HG03469 (cell line): ENCODE results near the gene HCAR3.
"Not testable (repeated sequence)": the region's sequence is repeated elsewhere in the genome, so short reads cannot be mapped to it uniquely, and the experiment has no call there.

Source experiments
- ATAC-seq: cut with Tn5 transposase; IDR thresholded peaks from one replicate; pipeline ENCODE4 v1.9.1; 2021; ENCODE audit warnings: mild to moderate bottlenecking, moderate library complexity, moderate number of reproducible peaks; ENCODE audit not compliant: unreplicated experiment

The HCAR3 gene

GRCh38 chr12:122724641-122725243 lies 8.1 kb upstream of the HCAR3 start:
- ATAC-seq: no peak

GRCh38 chr12:122722387-122722786 lies 5.8 kb upstream of the HCAR3 start:
- ATAC-seq: no peak

GRCh38 chr12:122721057-122721545 lies 4.5 kb upstream of the HCAR3 start:
- no peak for ATAC-seq

- not testable (repeated sequence) for ATAC-seq
Measured at GRCh38 chr12:122715211-122715610, 1.4 kb downstream of the HCAR3 start.

DNA sequence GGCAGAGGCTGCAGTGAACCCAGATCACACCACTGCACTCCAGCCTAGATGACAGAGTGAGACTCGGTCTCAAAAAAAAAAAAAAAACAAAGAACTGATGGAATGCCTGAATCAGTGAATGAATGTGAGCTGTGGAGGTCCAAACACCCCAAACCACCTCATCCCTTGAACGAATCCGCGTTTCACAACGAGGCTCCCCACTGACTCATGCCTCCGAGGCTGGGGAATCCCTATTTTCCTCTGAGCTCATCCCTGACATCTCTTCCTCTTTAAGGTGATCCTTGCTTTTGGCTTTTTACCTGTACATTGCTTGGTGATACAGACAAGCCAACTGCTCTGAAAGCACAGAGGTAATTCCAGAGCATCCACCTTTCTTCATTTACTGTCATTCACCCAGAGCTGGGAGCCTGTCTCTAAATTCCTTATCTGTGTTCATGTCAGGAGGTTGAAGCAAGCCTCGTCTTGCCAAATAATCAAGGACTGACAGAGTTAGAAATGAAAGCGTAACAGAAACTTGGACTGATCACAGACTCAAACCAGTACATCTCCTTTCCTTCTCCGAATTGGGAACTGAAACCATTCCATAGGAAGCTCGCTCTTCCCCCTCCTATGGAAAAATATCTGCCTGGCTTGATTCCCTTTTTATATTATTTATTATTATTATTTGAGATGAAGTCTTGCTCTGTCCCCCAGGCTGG lies 3.0 kb downstream of the HCAR3 start:
- ATAC-seq: not testable (repeated sequence)

DNA sequence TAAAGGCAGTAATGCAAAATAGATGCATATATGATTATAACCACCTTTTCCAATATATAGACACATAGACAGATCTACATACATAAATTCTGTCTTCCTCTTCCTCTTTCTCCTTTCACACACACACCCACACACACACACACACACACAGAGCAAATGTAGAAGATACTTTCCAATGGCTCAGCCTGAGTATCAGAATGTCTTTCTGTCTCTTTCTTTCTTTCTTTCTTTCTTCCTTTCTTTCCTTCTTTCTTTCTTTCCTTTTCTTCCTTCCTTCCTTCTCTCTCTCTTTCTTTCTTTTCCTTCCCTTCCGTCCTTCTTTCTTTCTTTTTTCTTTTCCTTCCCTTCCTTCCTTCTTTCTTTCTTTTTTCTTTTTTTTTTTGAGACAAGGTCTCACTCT lies 5.3 kb downstream of the HCAR3 start:
- ATAC-seq: not testable (repeated sequence)

DNA sequence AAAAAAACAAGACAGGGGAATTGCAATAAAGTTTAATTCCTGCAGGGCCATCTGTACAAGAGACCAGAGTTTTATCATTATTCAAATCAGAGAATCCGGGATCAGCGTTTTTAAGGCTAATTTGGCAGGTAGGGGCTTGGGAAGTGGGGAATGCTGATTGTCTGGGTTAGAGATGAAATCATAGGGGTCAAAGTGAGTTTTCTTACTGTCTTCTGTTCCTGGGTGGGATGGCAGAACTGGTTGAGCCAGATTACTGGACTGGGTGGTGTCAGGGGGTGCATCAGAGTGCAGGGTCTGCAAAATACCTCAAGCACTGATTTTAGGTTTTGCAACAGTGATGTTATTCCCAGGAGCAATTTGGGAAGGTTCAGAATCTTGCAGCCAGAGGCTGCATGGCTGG lies 6.3 kb downstream of the HCAR3 start:
- not testable (repeated sequence) for ATAC-seq

GRCh38 chr12:122709287-122709686 lies 7.3 kb downstream of the HCAR3 start:
- not testable (repeated sequence) for ATAC-seq

GRCh38 chr12:122703841-122704240 lies 12.8 kb downstream of the HCAR3 start:
- not testable (repeated sequence) for ATAC-seq

- not testable (repeated sequence) for ATAC-seq
Measured at GRCh38 chr12:122702890-122703611, 13.6 kb downstream of the HCAR3 start, which contains the start of gene HCAR2. Gene HCAR2 (minus strand): TSS chr12:122703357. CDS start chr12:122703283, 74 bp downstream.

DNA sequence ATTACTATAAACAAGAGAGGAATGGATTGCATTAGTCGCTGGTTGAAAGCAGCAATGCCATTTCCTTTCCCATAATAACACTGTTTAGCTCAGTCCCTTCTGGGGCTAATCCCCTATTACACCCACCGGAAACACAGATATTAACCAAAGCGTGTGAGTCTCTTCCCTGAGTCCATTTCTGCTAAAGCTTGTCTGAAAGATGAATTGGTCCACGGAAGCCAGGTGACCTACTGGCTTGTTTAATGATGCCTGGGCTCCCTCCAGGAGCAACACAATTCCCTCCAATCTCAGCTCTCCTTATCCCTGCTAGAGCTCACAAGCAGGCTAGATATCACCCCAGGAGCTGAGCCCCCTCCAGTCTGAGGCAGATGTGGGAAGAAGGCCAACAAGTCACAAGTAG lies 15.1 kb downstream of the HCAR3 start:
- ATAC-seq: not testable (repeated sequence)

DNA sequence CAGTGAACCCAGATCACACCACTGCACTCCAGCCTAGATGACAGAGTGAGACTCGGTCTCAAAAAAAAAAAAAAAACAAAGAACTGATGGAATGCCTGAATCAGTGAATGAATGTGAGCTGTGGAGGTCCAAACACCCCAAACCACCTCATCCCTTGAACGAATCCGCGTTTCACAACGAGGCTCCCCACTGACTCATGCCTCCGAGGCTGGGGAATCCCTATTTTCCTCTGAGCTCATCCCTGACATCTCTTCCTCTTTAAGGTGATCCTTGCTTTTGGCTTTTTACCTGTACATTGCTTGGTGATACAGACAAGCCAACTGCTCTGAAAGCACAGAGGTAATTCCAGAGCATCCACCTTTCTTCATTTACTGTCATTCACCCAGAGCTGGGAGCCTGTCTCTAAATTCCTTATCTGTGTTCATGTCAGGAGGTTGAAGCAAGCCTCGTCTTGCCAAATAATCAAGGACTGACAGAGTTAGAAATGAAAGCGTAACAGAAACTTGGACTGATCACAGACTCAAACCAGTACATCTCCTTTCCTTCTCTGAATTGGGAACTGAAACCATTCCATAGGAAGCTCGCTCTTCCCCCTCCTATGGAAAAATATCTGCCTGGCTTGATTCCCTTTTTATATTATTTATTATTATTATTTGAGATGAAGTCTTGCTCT lies 16.4 kb downstream of the HCAR3 start:
- ATAC-seq: not testable (repeated sequence)

DNA sequence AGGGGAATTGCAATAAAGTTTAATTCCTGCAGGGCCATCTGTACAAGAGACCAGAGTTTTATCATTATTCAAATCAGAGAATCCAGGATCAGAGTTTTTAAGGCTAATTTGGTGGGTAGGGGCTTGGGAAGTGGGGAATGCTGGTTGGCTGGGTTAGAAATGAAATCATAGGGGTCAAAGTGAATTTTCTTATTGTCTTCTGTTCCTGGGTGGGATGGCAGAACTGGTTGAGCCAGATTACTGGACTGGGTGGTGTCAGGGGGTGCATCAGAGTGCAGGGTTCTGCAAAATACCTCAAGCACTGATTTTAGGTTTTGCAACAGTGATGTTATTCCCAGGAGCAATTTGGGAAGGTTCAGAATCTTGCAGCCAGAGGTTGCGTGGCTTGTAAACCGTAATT lies 19.7 kb downstream of the HCAR3 start:
- ATAC-seq: not testable (repeated sequence)

DNA sequence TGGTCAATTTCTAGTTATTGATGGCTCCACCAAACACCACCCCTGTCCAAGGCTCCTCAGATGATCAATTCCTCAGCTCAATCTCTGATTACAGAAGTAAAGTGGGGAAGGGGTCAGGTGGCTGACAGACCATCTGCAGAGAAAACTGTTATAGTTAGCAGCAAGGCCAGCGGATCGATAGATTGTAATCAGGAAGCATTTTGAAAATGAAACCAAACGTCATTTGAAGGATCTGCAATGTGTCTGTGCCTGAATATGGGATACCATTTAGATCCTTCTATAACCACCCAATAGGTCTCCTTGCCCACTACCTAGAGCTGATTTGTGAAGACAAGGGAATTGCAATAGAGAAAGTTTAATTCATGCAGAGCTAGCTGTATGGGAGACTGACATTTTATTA lies 25.0 kb downstream of the HCAR3 start:
- no peak for ATAC-seq

DNA sequence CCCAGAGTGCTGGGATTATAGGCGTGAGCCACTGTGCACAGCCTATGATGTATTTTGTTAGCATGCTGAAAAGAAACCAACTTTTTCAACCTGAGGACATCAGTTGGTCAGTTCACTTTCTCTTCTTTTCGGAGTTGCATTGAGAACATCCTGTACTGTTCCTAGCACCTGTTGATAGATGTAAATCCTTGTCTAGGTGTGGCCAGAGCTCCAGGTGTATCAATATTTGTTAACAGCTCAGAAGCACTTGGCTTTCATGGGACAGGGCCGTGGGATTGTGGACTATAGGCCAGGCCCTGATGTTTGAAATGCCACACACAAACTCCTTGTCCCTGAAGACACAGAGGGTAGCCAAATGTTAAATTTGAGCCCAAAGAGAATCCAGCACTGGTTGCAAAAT lies 28.3 kb downstream of the HCAR3 start:
- ATAC-seq: no peak

- ATAC-seq: no peak
Measured at GRCh38 chr12:122687086-122687485, 29.5 kb downstream of the HCAR3 start.

DNA sequence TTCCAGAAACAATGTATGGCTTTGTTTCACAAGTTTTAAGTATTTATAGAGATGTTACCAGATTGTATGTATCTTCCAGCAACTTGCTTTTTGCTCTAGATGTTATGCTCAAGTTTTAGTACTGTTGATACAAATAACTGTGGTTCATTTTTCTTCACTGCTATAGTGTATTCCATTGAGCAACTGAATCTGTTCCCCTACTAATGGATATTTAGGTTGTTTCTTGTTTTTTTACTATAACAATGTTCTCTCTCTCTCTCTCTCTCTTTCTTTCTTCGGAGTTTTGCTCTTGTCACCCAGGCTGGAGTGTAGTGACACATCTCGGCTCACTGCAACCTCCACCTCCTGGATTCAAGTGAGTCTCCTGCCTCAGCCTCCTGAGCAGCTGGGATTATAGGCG lies 30.1 kb downstream of the HCAR3 start:
- ATAC-seq: no peak

DNA sequence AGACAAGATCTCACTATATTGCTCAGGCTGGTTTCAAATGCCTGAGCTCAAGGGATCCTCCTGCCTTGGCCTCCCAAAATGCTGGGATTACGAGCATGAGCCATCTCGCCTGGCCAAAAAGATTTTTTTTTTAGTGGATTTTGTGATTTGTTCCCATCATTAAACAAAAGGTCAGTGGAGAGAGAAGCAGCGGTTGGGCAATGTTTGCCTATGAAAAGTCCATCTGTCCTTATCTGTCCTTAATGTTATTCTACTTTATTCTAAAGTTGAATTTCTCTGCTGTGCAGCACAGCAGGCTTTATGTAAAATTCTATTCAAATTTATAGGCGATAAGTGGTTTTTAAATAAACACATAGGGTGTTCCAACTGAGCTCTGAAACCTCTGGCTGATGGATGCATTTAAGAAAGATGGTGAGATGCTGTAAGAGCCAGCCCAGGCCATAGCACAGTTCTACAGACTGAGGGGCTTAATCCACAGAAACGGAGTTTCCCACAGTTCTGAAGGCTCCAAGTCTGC lies 32.3 kb downstream of the HCAR3 start:
- ATAC-seq: no peak

DNA sequence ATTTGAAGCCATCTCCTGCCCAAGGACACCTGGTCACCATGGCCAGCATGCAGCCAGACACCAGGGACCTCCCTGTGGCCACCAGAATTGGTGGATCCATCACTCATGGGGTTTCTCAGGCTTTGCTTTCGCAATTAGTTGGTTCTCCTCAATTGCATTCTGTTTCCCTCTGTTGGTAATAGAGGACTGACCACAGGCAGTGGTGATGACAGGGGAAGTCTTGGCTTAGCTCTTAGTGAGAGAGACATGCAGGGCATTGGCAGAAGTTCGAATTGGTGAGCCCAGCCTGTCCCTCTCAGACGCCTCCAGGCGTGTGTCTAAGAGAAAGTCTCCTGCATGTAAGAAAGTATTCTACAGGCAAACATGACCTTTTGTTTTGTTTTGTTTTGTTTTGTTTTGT lies 34.8 kb downstream of the HCAR3 start:
- ATAC-seq: no peak

GRCh38 chr12:122680989-122681388 lies 35.6 kb downstream of the HCAR3 start:
- not testable (repeated sequence) for ATAC-seq

DNA sequence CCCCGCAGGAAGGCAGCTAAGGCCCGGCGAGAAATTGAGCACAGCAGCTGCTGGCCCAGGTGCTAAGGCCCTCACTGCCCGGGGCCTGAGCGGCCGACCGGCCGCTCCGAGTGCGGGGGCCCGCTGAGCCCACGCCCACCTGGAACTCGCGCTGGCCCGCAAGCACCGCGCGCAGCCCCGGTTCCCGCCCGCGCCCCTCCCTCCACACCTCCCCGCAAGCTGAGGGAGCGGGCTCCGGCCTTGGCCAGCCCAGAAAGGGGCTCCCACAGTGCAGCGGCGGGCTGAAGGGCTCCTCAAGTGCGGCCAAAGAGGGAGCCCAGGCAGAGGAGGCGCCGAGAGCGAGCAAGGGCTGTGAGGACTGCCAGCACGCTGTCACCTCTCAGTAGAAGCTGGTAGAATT lies 39.8 kb downstream of the HCAR3 start:
- ATAC-seq: not testable (repeated sequence)
